Measurements from ENCODE around the gene PARD3B. TPM values are rescaled to one million over a fixed set of nuclear protein-coding genes. Genes with fewer than 3 reads are reported as not detected.

Gene PARD3B
- total and polyA plus RNA-seq, 2 of the 4 experiments (the other 2 are of a cell fraction) = 3.3 to 15.6 TPM

GRCh38 chr2:204944927-204945326, 399.7 kb downstream of the PARD3B start:
- Histone ChIP-seq H2AFZ (replicated peaks; ENCODE audit: low read length, poor library complexity) (no peak overlapping the region), H3K27ac (ENCODE audit: insufficient read depth, low read length) (no peak overlapping the region), H3K4me3 (ENCODE audit: insufficient read depth, low read depth, low read length) (no peak overlapping the region), H3K9ac (ENCODE audit: low read depth, low read length) (no peak overlapping the region), H4K5ac (ENCODE audit: low read depth, low read length) (no peak overlapping the region), H3K18ac (ENCODE audit: low read depth, low read length) (no peak overlapping the region), H3K4me2 (ENCODE audit: low read depth, low read length) (no peak overlapping the region), H3K4me1 (ENCODE audit: control insufficient read depth, insufficient read depth, low read length) (no peaks in the 10 kb centered on the region), H3K56ac (ENCODE audit: extremely low read depth, insufficient read depth, low read length) (no peak overlapping the region), H3K36me3 (ENCODE audit: control insufficient read depth, insufficient read depth, low read length) (no peaks in the 10 kb centered on the region), H2BK120ac (ENCODE audit: low read depth, low read length) (no peak overlapping the region), H3K4ac (ENCODE audit: low read depth, low read length) (no peak overlapping the region), H2AK5ac (ENCODE audit: low read depth, low read length) (no peak overlapping the region), H3K23ac (ENCODE audit: low read depth, low read length) (no peak overlapping the region), H2BK15ac (ENCODE audit: low read depth, low read length) (no peak overlapping the region), H2AK9ac (replicated peaks; ENCODE audit: low read depth, low read length, poor library complexity) (no peak overlapping the region), H3K79me1 (ENCODE audit: low read depth in 1 of 2, low read length in 2 of 2) (peaks cover 0 to 4% of the 10 kb centered on the region in 2 experiments; a peak in 3 of 4 replicates), H4K91ac (ENCODE audit: insufficient read depth, low read depth, low read length) (no peak overlapping the region), H4K20me1 (ENCODE audit: insufficient read depth, low read length) (no peaks in the 10 kb centered on the region; the same call in 1 of the 2 replicates), H3K9me1 (ENCODE audit: insufficient read depth, low read length) (no peaks in the 10 kb centered on the region), H2BK5ac (ENCODE audit: low read depth, low read length, poor library complexity, severe bottlenecking) (no peak overlapping the region), H2BK20ac (ENCODE audit: low read depth, low read length) (no peak overlapping the region), H3K9me3 (ENCODE audit: control insufficient read depth, insufficient read depth, low read length) (peaks cover 2% of the 10 kb centered on the region; the same call in 1 of the 2 replicates), H4K8ac (ENCODE audit: low read depth in 2 of 2, low read length in 2 of 2) (no peak overlapping the region), H3K27me3 (ENCODE audit: control insufficient read depth, insufficient read depth, low read length) (no peaks in the 10 kb centered on the region), H3K14ac (replicated peaks; ENCODE audit: low read depth, low read length) (no peak overlapping the region)
- intact Hi-C loops (cut with micrococcal nuclease) = no loop called here
- DNase-seq (no peak), ATAC-seq (ENCODE audit: low read depth) (no peak)
- in situ Hi-C loops (cut with MboI; ENCODE audit: low sequenced_read_pairs) = no loop called here
- BruUV-seq (replicated peaks) = no TSS peak
- ChIA-PET CTCF (no interaction called here), POLR2A (ENCODE audit: unreplicated experiment) (no interaction called here)
- dilution Hi-C loops (cut with HindIII; ENCODE audit: low sequenced_read_pairs, unreplicated experiment) = no loop called here
- TF ChIP-seq RFX5 (IDR thresholded peaks at IDR 0.05; ENCODE audit: low read depth, low read length) (no peak), POLR2A (IDR thresholded peaks at IDR 0.05; ENCODE audit: low read depth, low read length) (no peak), ELK1 (IDR thresholded peaks at IDR 0.05; ENCODE audit: borderline replicate concordance, low read depth, low read length) (no peak), NFE2L2 (IDR thresholded peaks at IDR 0.05; ENCODE audit: low read depth, low read length) (no peak), FOS (IDR thresholded peaks at IDR 0.05; ENCODE audit: low read depth, low read length) (no peak), USF2 (IDR thresholded peaks at IDR 0.05; ENCODE audit: low read depth, low read length) (no peak), RAD21 (IDR thresholded peaks at IDR 0.05; ENCODE audit: low read length) (no peak), CHD1 (IDR thresholded peaks at IDR 0.05; ENCODE audit: low read depth, low read length) (no peak), MAFK (IDR thresholded peaks at IDR 0.05; ENCODE audit: low read depth, low read length) (no peak), SMC3 (IDR thresholded peaks at IDR 0.05; ENCODE audit: low read depth, low read length) (no peak), RCOR1 (IDR thresholded peaks at IDR 0.05; ENCODE audit: insufficient replicate concordance, low read length) (no peak), MAZ (IDR thresholded peaks at IDR 0.05; ENCODE audit: borderline replicate concordance, low read depth, low read length) (no peak), CTCF (conservative IDR thresholded peaks at IDR 0.05; ENCODE audit: low read depth, low read length) (no peak), CEBPB (IDR thresholded peaks at IDR 0.05; ENCODE audit: low read depth, low read length) (no peak), BHLHE40 (IDR thresholded peaks at IDR 0.05; ENCODE audit: low read depth, low read length) (no peak), MXI1 (IDR thresholded peaks at IDR 0.05; ENCODE audit: borderline replicate concordance, low read depth, low read length) (no peak)
- 100% methylated on average over 1 of the region's 3 CpGs; no CpG with 5 or more reads in 1 of the 2 experiments for WGBS, 2 experiments (ENCODE audit: extremely low coverage in 2 of 2, insufficient read length in 1 of 2)
